Central memory CD8-positive, alpha-beta T cell (primary cell): ENCODE measurements around the gene PITX2.

ENCODE experiments used
- ATAC-seq: fragments of 150-1000 bp; cut with Tn5 transposase; replicated peaks from 2 replicates; pipeline ENCODE4 v1.10.0; 2022; ENCODE audit warnings: mild to moderate bottlenecking, moderate FRiP score, moderate number of reproducible peaks; ENCODE audit not compliant: poor library complexity, severe bottlenecking; ENCODE audit errors: extremely low read depth
- DNase-seq, 2 donors: peaks; one replicate each; pipeline ENCODE4 v3.0.0; 2021; ENCODE audit warnings: low spot score in 2 of 2
- H3K27ac Mint-ChIP-seq: one replicate; pipeline ENCODE4 v1.8.0; 2022; ENCODE audit warnings: low read depth, mild to moderate bottlenecking, moderate library complexity, mixed read lengths
- H3K27me3 Mint-ChIP-seq: one replicate; pipeline ENCODE4 v1.8.0; 2022; ENCODE audit warnings: mixed read lengths
- H3K36me3 Mint-ChIP-seq: one replicate; pipeline ENCODE4 v1.8.0; 2022; ENCODE audit warnings: mild to moderate bottlenecking, moderate library complexity, mixed read lengths; ENCODE audit not compliant: insufficient read depth
- H3K4me1 Mint-ChIP-seq: one replicate; pipeline ENCODE4 v1.8.0; 2022; ENCODE audit warnings: mixed read lengths
- H3K4me3 Mint-ChIP-seq: one replicate; pipeline ENCODE4 v1.8.0; 2022; ENCODE audit warnings: mild to moderate bottlenecking, moderate library complexity, mixed read lengths
- H3K9me3 Mint-ChIP-seq: one replicate; pipeline ENCODE4 v1.8.0; 2022; ENCODE audit warnings: mixed read lengths

The PITX2 gene

DNA sequence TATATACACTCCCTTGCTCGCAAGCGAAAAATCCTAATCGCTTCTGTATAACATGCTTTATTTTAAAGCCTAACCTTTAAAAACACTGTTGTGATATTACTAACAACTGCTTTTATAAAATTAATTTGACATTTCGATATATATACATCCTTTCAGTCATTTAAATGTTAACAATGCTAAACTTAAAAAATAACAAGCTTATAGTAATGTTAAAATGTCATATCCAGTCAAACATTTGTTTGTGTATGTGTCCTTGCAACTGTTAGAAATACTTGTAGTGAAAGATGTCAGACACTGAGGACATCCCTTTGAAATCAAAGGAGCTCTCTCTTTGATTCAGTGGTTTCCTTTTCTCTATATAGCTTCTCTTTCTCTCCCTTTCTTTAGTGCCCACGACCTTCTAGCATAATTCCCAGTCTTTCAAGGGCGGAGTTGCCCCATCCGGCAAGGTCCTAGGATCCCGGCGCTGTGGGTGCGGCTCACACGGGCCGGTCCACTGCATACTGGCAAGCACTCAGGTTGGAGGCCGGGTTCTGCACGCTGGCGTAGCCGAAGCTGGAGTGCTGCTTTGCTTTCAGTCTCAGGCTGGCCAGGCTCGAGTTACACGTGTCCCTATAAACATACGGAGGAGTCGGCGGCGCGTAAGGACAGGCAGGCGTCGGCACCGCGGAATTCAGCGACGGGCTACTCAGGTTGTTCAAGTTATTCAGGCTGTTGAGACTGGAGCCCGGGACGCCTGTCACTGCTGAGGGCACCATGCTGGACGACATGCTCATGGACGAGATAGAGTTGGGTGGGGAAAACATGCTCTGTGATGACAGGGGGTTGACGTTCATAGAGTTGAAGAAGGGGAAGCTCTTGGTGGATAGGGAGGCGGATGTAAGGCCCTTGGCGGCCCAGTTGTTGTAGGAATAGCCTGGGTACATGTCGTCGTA, 5.0 kb downstream of the PITX2 start:
- H3K27me3 Mint-ChIP-seq, result peaks cover 100% of the 10 kb centered on the region
- peaks cover 8% of the 10 kb centered on the region for H3K4me1 Mint-ChIP-seq
- H3K9me3 Mint-ChIP-seq, result no peaks in the 10 kb centered on the region
- ATAC-seq (no peak), DNase-seq (no peak)
- peak overlapping the region; percentile 52 for H3K27ac Mint-ChIP-seq
- peaks cover 6% of the 10 kb centered on the region for H3K36me3 Mint-ChIP-seq
- H3K4me3 Mint-ChIP-seq, result no peak overlapping the region

DNA sequence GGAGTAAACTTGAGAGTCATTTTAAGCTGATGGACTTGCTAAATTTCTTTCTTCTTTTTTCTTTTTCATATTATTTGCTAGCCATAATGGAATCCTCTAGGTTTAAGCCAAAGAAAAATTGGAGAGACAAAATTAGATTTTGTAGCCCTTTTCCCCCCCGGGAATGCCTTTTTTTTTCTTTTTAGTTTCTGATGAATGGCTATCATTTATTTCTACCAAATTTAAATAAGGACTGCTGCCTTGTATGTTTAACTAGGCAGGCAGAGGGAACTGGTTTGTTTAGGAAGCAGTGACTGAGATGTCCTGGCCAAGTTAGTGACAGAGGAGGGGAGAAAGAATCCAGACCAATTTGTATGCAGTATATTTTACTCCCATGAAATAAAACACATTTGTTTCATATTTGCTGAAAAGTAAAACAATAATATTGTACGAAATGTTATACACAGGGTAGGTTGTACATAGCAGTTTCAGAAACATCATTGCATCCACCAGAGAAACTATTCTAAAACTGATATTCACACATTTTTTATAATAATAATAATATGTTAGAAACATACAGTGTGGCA, 5.7 kb downstream of the PITX2 start:
- H3K27ac Mint-ChIP-seq, result no peak overlapping the region
- peaks cover 100% of the 10 kb centered on the region for H3K27me3 Mint-ChIP-seq
- H3K4me1 Mint-ChIP-seq, result peaks cover 6% of the 10 kb centered on the region
- DNase-seq (no peak), ATAC-seq (no peak)
- no peaks in the 10 kb centered on the region for H3K9me3 Mint-ChIP-seq
- H3K36me3 Mint-ChIP-seq, result peaks cover 6% of the 10 kb centered on the region
- no peak overlapping the region for H3K4me3 Mint-ChIP-seq

DNA sequence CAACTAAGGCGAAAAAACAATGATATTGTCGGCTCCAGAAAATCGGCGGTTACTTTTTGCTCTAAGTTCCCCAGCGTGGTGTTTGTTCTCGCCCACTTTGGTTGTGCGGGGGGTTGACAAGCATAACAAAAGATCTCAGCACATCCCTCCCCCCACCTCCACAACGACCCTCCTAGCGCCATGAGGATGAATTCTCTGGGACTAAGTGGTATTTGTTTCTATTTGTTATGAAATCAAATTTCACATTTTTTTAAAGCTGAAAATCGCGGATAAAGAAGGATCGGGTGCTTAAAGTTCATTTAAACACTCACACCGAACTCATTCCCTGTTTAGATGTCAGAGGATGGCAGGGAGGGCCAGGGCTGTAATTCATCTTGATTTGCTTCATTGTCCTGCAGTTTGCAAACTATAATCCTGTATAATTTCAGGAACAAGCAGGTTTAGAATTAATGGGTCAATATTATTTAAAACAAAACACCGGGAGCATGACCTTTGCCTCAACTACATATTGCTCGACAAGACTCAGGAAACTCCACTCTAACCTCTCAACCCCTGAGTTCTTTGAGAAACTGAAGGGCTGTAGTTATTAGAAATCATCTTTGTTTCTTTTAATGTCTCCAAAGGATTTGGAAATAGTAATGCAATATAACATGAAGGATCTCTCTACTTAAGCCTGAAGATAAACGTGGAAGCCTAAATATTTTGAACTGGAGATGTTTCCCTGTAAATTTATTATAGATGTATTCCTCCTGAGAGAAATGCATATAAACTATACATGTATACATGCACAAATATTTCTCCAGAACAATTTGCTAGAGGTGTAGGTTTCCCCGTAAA, 6.4 kb downstream of the PITX2 start:
- no peak for DNase-seq
- H3K4me1 Mint-ChIP-seq, result peaks cover 6% of the 10 kb centered on the region
- no peaks in the 10 kb centered on the region for H3K9me3 Mint-ChIP-seq
- ATAC-seq, result no peak
- peaks cover 97% of the 10 kb centered on the region for H3K27me3 Mint-ChIP-seq
- peaks cover 3% of the 10 kb centered on the region for H3K36me3 Mint-ChIP-seq
- no peak overlapping the region for H3K27ac Mint-ChIP-seq
- no peak overlapping the region for H3K4me3 Mint-ChIP-seq

DNA sequence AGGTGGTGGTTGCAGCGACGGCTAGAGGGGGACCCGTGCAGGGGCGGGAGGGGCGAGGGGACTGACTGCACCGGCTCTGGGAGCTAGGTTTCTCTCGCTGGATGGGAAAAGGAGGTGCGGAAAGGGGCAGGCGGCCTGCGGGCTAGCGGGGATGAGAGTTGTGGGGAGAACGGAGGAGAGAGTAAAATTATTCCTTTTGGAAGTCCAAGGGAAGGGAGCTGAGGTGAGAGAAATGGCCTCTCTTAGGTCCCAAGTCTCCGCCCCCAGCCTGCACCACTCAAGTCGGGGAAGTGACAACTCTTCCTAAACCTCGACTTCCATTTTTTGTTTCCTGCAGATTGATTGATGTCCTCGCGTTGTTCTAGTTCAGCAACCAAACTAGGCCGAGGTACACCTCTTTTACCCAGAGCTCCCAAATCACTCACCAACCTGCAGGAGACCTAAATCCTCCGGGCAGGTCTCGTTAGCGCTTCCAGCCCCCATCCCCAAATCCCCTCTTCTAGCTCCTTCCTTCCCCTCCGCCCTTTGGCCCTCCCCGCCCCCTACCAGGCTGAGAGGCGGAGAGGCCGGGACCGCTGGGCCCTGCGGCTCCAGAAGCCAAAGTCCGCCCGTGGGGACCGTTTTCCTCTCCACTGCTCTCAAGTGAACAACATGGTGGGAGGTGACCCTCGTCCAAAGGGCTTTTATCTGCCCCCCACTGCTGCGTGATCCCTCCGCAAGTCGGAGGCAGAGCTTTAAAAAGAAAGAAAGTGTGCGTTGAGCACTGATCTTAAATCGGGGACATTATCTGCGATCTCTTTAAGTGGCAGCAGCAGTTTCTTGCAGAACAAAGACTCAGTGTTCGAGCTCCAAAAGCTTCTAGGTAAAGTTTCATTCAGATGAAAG, 7.3 kb downstream of the PITX2 start:
- peaks cover 6% of the 10 kb centered on the region for H3K4me1 Mint-ChIP-seq
- DNase-seq (no peak), ATAC-seq (no peak)
- no peak overlapping the region for H3K27ac Mint-ChIP-seq
- peaks cover 97% of the 10 kb centered on the region for H3K27me3 Mint-ChIP-seq
- no peak overlapping the region for H3K4me3 Mint-ChIP-seq
- H3K36me3 Mint-ChIP-seq, result peaks cover 3% of the 10 kb centered on the region
- H3K9me3 Mint-ChIP-seq, result no peaks in the 10 kb centered on the region

DNA sequence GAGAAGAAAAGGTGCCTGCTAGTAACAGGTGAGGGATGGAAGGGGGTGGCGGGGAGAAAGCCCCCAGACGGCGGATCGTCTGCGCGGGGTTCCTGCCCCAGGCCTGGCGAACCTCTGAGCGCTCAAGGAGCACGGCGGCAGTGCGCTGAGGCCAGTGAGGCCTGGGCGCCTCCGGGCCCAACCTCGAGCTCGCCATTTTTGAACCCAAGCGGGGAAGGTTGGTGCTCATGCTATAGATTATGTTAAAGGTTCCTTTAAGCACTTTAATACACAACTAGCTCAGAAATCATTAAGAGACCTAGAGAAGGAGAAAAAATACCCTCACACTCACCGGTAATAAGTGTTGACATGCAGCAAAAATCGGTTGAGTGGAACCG, 7.9 kb downstream of the PITX2 start:
- H3K36me3 Mint-ChIP-seq, result peaks cover 1% of the 10 kb centered on the region
- no peak overlapping the region for H3K27ac Mint-ChIP-seq
- peaks cover 6% of the 10 kb centered on the region for H3K4me1 Mint-ChIP-seq
- no peaks in the 10 kb centered on the region for H3K9me3 Mint-ChIP-seq
- DNase-seq (no peak), ATAC-seq (no peak)
- peaks cover 97% of the 10 kb centered on the region for H3K27me3 Mint-ChIP-seq
- H3K4me3 Mint-ChIP-seq, result no peak overlapping the region

DNA sequence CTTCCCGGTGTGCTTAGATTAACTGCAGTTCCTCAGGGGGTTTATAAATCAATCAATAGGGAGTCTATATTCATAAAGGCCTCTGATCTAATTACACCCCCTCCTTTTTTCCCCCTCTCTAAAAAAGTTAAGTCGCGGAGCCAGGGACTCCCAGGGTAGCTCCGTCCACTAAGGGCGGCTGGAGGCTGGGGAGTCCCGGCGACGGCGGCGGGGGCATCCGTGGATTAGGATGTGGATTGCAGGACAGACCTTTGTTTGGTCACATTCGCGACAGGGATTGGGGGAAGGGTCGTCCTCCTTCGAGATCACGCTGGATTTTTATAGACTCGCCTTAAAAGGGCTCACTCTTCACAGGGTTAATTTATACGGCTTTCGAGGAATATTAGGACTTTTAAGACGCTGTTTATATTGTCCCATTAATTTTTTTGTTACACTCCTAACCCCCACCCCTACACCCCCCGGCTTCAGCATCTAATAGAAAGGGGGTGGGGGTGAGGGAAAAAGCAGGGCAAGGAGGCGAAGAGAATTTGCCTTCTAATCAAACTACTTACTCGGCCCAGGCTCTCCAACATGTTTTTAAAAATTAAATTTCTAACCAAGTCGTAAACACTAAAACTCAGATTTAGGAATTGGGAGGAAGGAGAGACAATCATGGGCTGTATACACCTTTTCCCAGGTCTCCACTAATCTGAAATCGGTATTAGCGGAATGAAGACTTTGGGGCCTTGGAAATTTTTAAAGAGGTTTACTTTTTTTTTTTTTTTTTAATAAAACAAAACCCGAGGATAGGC, 8.5 kb downstream of the PITX2 start:
- ATAC-seq, result no peak
- H3K9me3 Mint-ChIP-seq, result no peaks in the 10 kb centered on the region
- H3K27me3 Mint-ChIP-seq, result peaks cover 97% of the 10 kb centered on the region
- peaks cover 2% of the 10 kb centered on the region for H3K4me1 Mint-ChIP-seq
- peaks cover 1% of the 10 kb centered on the region for H3K36me3 Mint-ChIP-seq
- no peak overlapping the region for H3K27ac Mint-ChIP-seq
- H3K4me3 Mint-ChIP-seq, result no peak overlapping the region
- no peak for DNase-seq

DNA sequence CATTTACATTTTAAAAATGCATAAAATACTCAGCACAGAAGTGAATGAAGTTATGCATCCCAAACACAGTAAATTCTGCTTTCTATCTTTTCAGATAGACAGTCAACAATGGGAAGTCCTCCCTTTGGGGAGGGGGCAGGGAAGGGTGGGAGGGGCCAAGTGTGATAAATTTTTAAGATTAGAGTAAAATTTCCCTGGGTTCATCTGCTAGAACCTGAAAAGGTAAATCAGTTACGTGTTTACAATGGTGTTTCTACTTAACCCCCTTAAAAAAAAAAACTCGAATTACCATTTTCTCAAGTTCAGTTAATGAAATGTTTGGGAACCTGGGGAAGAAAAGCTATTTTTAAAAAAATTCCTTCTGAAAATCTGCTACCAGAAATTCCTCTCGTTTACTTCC, 9.1 kb downstream of the PITX2 start:
- ATAC-seq (no peak), DNase-seq (no peak)
- H3K27me3 Mint-ChIP-seq, result peaks cover 97% of the 10 kb centered on the region
- H3K9me3 Mint-ChIP-seq, result no peaks in the 10 kb centered on the region
- no peak overlapping the region for H3K4me3 Mint-ChIP-seq
- no peak overlapping the region for H3K27ac Mint-ChIP-seq
- H3K4me1 Mint-ChIP-seq, result no peaks in the 10 kb centered on the region
- H3K36me3 Mint-ChIP-seq, result peaks cover 1% of the 10 kb centered on the region

DNA sequence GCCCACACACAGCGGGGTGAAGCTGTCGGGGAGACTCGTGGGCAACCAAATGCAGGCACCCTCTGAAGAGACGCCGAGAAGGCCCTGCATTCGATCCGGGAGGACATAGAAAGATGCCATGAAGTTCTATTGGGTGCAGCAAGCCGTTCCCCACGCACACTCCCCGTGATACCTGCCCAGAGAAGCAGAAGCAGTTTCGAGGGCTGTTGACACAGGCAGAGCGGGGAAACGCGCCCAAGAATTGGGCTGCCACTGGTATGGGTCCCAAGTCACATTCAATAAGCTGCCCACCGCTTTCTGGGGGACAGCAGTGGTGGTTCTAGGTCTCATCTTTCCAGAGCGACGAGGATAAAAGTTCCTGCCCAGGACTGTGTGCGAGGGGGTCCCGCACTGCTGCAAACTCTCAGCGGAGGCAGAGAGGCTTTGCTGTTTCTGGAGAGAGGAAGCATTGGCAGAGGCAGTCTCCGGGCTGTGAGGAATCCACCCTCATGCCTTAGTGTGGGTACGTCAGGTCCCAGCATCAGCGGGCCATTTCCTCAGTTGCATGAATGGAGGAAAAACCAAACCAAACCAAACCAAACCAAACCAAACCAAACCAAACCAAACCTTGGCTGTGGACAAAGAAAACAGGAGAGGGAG, 10.1 kb downstream of the PITX2 start:
- H3K27me3 Mint-ChIP-seq, result peaks cover 97% of the 10 kb centered on the region
- no peak for ATAC-seq
- H3K4me1 Mint-ChIP-seq, result no peaks in the 10 kb centered on the region
- H3K27ac Mint-ChIP-seq, result no peak overlapping the region
- H3K36me3 Mint-ChIP-seq, result peaks cover 1% of the 10 kb centered on the region
- no peak for DNase-seq
- no peaks in the 10 kb centered on the region for H3K9me3 Mint-ChIP-seq
- H3K4me3 Mint-ChIP-seq, result no peak overlapping the region

DNA sequence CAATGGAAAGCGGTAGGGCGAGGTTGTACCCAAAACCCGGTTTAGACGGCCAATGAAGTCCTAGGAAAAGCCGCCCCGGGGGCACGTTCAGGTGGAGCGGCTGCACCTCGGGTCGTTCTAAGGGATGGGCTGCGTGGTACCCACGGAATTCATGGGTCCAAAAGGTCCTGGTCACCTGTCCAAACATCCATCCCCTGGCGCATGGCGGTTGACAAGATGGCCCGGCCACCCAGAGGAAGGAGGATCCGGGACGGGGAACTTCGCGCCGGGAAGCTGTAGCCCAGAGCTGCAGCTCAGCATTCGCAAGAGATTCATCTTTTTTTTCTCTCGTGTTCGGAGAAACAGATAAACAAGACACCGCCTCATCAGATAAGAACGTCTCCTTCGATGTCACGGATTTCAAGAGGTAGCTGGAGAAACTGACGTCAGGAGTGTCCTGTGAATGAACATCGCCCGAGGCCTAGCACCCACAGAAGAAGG, 10.9 kb downstream of the PITX2 start:
- H3K9me3 Mint-ChIP-seq, result no peaks in the 10 kb centered on the region
- no peak overlapping the region for H3K4me3 Mint-ChIP-seq
- ATAC-seq, result no peak
- H3K27ac Mint-ChIP-seq, result no peak overlapping the region
- H3K27me3 Mint-ChIP-seq, result peaks cover 93% of the 10 kb centered on the region
- no peak for DNase-seq
- H3K36me3 Mint-ChIP-seq, result peaks cover 1% of the 10 kb centered on the region
- no peaks in the 10 kb centered on the region for H3K4me1 Mint-ChIP-seq

DNA sequence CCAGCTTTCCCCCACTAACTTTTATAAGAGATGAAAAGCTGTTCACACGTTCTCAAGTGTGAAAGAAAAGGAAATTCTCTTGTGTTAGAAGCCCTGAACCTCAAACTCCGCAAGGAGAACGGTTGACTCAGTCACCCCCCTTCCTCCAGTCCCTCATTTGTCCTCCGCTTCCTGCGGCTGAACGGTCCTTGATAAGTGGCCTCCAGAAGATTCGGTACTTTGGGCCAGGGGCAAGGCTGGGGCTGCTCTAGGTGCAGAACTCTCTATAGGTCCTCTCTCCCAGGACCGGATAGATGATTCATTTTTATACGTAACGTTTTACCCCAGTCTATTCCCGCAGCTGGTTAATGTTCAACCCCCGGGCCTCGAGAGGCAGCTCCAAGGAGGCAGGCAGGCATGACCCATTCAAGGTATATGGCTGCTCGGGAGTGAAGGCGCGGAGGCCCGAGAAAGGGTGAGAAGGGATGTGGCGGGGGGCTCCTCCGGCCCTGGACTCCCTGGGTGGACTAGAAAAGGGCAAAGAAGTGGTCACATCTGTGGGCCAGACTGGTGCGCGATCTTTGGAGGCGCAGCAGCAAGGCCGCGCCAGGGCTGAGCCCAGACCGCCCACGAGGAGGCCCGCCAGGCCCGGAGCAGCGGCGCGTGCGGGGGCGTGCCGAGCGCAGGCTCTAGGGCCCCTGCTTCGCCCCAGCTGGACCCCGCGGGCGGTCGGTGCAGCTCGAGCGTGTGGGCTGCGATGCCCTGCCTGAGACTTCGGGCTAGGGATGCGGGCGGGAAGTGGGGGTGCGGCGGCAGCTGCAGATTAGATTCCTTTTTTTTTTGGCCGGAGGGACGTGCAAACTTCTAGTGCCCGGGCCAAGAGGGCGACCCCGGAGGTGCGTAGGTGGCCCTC, 11.7 kb downstream of the PITX2 start:
- no peak for ATAC-seq
- Mint-ChIP-seq H3K27me3 (peaks cover 84% of the 10 kb centered on the region), H3K4me1 (no peaks in the 10 kb centered on the region), H3K27ac (no peak overlapping the region), H3K9me3 (no peaks in the 10 kb centered on the region), H3K4me3 (no peak overlapping the region), H3K36me3 (peaks cover 1% of the 10 kb centered on the region)
- DNase-seq, result no peak
